Stimulated activated naive CD4-positive, alpha-beta T cell treated with Interleukin-2 at 50 U/mL for 16 hours (primary cell): ENCODE data around the gene TNIP2.
"Not testable (repeated sequence)": the region's sequence is repeated elsewhere in the genome, so short reads cannot be mapped to it uniquely, and the experiment has no call there.

Source experiments
- DNase-seq: peaks from one replicate; lab custom pipeline; 2025; lab: John Stamatoyannopoulos, UW

The TNIP2 gene

DNA sequence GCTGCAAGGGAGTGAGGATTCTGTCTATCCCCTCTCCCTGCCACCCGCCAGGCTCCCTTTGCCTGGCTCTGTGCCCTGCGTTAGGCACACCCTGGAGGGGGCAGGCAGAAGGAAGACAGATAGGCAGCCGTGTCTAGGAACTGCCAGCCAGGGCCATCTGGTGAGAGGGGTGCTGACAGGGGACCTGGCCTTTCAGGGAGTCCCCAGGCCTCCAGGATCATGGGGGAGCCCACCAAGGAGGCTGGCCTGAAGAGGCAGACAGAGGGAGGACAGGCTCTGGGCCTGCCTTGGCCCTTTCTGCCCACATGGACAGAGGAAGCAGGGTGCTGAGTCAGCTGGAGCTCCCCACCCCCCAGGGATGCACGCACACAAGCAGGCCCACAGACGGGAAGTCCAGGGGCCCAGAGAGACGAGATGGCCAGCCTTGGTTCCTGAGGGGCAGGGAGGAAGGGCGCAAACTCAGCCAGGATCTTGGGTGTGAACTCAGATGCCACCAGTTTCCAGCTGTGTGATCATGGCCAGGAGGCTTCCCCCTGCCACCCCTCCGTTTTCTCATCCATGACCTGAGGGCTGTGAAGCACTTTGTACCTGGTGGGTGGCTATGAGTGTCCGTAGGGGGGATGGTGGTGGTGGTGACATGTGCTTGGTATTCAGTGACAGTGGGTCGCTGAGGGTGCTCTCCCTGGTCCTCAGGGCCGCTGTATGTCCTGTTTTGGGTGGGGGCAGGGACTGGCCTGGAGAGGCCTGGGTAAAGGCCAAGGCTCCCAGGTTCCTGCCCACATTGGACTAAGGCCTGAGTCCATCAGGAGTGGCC lies 38.6 kb upstream of the TNIP2 start:
- DNase-seq, result no peak

DNA sequence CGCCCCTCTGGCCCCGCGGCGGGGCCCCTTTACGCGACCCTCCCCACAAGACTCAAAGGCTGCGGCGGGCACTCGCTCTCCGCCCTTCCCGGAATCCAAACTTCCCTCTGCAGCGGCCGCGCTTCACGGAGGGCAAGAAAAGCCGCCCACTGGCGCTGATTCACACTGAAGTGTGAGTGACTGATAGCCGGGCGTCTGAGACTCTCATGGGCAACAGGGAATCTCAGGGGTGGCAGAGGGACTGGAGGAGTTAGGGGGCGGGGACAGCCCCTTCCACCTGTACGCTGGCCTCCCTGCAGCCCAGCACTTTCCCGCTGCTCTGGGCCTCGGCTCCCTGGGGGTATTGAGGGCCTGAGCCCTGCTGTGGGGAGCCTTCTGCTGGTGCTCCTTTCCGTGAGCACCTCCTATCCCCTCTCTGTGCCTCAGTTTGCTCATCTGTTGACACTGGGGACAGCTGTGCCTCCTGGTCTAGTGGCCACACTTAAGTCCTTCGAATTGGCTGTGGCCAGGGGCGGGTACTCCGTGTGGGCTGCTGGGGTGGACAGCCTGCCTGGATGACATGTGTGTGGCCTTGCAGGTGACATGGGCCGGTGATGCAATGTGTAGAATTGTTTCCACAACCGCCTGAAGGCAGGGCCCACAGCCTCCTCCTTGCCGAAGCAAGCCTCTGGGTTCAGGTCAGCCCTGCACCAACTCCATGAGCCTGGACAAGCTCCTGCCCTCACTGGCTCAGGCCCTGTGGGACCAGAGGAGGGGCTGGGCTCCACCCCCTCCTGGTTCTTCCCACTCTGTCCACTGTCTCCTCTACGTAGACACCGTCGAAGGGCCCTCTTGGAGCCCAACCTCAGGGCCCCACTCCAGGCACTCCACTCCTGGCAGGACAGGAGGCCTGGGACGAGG lies 37.7 kb upstream of the TNIP2 start:
- DNase-seq, result peak; percentile 66

DNA sequence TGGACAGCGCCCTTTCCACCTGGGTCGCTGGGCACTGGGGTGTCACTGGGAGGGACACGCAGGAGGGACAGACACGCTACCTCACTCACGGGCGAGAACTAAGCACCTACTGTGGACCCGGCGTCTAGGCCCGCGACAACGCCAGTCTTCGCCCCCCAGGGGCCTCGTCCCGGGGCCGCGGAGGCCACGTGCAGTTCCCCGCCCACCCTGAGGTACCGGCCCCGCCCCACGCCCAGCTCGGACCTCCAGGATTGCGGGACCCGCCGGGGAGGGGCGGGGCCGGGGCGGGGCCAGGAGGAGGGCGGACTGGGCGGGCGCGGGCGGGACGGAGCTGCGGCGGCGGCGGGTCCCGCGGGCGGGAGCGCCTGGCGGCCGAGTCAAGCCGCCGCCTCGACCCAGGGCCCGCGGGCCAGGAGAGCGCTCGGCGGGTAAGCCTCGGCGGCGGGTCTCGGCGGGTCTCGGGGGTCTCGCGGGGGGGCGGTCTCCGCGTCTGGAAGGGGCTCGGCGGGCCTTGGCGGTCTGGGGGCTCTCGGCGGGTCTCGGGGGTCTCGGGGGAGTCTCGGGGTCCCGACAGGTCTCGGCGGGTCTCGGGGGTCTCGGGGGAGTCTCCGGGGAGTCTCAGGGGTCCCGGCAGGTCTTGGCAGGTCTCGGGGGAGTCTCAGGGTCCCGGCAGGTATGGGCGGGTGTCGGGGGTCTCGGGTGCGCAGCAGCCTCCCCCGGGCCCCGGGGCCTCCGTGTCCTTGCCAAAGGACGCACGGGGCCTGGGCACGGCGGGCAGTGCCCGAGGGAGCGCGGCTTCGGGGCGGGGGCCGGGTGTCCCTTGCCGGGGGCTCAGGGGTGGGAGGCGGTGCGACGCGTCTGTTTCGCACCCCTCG lies 36.8 kb upstream of the TNIP2 start, which contains the start of gene SH3BP2:
SH3BP2 (plus strand) TSS at position 375 of the 875 bp plus-strand sequence. CDS start 27,533 bp downstream, outside the sequence.
- peak; percentile 60 for DNase-seq

DNA sequence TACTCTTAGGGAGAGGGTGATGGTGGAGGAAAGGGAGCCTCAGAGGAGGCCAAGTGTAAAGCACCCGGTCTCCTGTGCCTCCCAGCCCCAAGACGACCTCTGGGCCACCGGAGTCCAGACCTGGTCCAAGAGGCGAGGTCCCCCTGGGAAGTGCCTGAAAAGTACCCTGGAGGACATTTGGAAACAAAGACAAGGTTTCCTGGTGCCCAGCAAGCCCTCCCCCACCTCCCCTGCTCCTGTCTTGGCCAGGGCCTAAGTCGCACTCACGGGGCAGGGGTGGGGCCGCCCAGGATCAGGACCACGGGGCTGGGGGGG lies 36.2 kb upstream of the TNIP2 start:
- no peak for DNase-seq

DNA sequence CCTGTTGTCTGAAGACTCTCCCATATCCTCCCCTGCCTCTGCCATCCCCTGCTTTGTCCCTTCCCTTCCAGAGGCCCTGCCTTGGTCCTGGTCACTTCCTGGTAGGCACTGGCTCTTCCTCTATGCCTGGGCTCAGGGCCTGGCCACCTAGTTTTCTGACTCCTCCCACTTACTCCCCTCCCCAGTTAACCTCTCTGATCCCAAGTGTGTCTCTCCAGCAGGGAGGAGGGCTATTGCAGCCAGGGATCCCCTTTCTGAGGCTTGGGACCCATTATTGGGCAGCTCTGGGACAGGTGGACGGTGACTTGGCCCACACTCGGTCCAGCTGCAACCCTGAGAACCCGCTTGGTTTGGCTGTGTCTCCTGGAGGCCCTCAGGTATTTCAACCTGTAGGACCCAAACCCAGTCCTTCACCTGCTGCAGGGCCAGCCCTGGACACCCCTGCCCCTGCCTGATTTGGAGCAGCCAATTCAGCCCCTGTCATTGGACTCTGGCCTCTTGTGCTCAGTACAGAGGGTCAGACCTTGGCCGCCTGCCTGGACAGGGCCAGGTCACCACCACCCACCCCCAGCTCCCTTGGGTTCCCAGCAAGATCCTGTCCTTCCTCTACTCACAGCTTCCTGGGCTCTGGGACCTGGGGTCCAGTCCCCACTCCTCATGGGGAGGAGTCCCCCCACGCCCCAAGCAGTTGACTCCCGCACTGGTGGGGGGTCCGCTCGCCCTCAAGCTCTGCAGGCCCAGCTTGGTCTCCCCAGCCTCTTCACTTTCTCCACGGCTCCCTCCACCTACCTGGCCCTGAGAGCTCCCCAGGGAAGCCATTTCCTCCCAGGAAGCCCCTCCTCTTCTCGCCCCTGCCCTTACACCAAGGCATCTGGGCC lies 35.6 kb upstream of the TNIP2 start:
- DNase-seq, result no peak

DNA sequence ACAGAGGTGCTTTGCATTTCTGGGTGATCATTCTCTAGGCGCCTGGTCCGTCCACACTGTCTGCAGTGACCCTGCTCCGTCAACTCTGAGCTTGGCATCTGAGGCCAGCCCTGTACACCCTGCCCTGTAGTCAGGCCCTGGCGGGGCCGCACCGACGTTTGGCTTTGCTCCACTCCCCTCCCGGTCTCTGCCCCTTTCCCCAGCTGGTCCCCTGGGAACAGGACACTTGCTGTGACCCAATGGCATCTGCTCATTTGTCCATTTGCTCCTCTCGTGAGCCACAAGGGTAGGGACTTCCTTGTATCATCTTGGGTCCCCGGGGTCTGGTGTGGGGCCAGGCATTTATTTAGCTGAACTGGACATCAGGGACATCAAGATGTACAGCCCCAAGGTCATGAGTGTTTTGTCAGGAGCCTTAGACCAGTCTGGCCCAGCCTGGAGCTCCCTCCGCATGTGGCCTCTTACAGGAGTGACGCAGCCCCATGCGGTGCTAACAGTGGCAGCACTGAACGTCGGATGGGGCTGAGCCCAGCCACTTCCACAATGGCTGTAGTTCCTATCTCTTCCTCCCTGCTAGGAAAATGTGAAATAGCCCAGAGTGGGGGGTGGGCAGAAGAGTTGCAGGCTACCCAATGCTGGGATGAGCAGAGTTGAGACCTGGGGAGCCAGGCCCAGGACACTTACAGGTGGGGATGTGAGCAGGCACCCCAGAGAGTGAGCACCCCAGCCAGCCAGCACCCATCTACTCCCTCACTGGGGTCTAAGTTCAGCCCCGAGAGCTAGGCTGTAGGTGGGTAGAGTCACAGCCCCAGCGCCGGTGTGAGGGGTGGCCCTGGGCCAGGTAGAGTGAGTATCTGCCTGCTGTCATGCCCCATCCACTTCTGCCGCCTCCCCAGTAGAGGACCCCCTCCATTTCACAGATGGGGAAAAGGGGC lies 34.7 kb upstream of the TNIP2 start:
- no peak for DNase-seq

DNA sequence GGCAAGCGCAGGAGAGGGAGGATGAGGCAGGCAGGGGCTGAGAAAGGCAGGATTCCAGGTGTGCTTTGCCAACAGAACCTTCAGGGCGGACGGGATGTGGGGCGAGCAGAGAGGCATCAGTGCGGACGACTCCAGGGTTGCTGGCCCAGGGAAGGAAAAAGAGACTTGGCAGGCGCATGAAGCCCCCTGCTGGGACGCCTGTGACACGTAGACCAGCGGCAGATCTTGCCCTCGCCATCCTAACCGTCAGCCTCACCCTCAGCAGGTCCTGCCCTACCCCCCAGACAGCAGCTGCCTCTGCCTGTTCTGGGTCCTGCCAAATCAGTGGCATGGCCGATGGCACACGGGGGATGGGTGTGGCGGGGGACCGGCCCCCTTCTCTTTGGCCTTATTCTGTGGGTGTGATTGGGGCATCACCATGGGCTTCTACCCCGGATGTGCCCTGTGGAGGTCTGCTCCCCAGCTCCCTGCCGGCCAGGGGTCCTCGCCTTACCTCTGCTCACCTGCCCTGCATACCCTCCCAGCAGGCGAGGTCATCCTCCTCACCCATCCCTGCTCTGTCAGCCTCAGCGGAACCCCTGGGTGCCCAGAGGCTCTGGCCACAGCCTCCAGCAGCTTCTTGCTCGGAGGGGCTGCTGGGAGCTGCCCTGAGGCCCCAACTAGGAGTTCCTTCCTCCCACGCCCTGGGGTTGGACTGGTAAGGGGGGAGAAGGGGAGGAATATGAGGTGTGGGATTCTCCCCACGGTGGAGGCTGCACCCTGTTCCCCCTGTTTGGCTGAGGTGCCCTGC lies 33.9 kb upstream of the TNIP2 start:
- no peak for DNase-seq

DNA sequence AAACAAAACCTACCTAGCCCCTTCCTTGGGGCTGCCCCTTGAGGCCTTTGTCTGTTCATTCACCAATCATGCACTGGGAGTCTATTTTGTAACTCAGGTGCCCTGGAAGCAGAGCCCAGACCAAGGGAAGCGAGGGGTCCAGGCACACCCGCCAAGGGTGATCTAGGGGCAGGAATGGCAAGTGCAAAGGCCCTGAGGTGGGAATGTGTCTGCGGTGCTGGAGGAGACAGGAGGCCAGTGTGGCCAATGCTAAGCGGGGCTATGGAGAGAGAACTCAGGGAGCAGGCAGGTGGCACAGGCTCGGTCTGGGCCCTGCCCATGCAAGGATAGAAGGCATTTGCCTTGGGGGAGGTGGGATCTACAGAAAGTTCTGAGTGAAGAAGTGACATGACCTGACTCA lies 33.2 kb upstream of the TNIP2 start:
- DNase-seq, result no peak

DNA sequence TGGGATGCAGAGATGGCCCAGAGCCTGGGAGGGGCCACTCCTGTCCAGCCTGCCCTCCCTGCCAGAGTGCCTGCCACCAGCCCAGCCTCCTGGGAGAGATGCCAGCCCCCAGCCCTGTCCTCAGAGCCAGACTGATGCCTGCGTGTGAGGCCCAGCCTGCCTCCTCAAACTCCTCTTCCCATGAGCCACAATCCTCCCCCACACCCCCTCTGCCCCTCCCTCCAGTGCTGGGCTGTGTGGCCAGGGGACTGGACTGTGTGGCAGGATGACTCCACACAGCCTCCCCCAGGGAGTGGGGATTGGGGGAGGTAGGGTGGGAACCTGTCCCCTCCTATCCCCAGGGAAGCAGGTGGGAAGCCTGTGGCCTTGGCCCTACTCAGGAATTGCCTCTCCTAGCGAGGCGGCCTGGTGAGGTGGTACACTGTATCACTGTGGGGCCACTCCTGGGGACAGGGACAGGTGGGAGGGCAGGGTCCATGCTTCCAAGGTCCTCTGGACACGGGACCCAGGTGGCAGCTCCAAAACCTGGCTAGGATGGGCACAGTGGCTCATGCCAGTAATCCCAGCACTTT lies 32.5 kb upstream of the TNIP2 start:
- no peak for DNase-seq

DNA sequence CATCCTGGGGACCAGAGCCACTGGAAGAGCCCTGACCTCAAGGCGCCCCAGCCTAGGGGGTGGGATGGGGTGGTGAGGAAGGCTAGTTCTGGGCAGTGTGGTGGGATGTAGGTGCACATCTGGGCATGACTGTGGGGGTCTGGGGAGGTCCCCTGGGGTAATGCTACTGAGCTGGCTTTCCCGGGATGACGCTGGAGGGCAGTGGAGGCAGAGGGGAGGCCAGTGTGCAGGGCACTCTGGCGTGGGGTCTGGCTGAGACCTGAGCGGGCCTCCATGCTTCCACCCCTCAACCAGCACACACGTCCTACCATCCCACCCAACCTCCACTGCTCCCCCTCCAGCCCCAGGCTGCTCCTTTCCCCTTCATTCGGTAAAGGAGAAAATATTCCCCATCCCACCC lies 32.0 kb upstream of the TNIP2 start:
- DNase-seq, result no peak

DNA sequence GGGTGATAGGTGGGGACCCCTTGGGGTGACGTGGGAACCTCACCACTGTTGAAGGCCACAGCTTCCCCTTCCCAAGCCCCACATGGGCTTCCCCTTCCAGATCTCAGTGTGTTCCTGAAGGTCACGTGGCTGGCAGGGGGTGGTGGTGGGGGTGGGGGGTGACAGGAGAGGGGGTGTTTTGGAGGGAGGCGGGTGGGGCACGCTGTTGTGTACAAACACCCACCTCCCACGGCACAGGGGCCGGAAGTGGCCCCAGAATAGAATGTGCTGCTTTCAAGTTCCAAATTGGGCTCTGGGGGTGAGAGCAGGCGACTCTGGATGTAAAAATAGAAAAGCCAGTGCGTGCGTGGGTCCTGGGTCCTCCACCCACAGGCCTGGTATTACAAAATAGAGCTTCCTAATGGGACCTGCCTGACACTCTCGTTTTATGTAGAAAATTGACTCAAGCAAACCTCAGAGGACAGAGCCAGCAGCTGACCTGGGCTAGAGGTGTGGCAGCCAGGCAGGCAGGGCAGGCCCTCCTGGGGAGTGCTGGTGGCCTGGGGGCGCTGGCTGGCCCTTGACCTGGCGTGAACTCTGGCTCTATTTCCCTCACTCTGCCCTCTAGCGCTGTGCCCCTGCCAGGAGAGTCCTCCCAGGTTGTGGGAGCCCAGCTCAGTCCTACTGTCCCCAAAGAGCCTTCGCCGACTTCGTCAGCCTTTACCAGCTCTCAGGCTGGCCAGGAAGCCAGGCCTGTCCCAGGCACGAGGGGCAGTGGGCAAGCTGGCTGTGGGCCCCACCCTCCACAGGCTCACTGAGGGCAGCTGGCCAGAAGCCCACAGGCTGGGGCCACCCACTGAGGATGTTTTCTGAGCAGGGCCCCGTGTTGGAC lies 31.3 kb upstream of the TNIP2 start:
- peak; percentile 56 for DNase-seq

DNA sequence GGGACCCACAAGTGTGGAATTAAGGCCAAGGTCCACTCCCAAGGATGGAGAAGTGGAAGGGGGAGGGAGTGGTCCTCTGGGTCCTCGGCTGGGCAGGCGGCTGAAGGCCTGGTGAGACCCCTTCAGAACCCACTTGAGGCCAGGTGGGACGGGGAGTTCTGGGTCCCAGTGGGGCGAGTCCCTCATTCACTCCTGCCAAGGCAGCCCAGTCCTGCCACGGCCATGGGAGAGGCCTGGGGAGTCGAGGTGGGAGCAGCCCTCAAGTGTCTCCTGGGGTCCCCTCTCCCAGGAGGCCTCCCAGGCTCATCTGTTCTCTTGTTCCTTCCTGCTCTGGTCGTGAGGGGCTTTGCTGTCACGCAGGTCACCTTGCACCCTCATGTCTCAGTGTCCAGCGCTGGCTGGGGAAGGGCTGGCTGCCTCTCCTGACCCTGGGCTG lies 30.7 kb upstream of the TNIP2 start:
- no peak for DNase-seq

DNA sequence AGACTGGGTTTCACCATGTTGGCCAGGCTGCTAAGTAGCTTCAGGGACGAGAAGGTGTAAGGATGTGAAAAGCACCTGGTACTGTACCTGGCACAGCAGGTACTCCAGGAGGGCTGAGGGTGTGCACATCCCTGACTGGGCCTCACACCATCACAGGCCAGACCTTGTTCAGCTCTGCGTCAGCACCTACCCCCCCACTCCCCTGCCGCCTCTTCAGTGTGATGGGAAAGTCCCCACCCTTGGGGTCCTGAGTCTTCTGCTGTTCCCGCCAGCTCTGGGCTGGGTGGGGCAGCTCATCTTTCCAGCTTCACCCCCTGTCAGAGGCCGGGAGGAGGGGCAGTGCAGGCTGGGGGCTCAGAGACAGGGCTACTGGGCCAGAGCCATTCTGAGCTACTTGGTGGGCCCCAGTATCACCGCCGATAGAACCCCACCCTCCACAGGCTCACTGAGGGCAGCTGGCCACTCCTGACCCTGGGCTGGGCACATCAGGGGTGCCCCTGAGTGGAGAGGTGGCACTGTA lies 30.1 kb upstream of the TNIP2 start:
- peak; percentile 70 for DNase-seq

DNA sequence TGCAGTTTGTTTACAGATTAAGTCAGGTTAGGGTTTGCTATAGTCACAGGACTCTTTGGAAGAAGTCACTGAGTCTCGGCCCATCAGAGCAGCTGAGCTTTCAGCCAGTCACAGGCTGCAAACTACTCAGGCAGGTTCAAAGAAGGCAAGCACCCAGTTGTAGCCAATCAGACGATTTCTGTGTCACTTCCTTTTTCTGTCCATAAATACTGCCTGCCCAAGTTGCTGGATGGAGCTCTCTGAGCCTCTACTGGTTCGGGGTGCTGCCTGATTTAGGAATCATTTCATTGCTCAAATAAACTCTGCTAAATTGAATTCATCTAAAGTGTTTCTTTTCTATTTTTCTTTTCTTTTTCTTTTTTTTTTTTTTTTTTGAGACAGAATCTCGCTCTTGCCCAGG lies 29.5 kb upstream of the TNIP2 start:
- no peak for DNase-seq

DNA sequence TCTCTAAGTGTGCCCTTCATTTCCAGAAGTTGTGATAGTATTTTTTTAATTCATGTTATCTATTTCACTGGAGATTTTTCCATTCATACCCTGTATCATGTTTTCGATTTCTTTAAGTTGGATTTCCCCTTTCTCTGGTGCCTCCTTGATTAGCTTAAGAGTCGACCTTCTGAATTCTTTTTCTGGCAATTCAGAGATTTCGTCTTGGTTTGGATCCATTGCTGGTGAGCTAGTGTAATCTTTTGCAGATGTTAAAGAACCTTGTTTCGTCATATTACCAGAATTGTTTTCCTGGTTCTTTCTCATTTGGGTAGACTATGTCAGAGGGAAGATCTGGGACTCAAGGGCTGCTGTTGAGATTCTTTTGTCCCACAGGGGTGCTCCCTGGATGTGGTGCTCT lies 27.7 kb upstream of the TNIP2 start:
- no peak for DNase-seq

DNA sequence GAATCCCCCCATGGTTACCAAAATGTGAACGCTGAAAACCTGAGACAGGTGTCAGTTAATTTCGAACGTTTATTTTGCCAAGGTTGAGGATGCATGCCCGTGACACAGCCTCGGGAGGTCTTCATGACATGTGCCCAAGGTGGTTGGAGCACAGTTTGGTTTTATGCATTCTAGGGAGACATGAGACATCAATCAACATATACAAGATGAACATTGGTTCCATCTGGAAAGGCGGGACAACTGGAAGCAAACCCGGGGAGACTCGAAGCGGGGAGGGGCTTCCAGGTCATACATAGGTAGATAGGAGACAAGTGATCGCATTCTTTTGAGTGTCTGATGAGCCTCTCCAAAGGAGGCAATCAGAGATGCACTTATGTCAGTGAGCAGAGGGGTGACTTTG lies 25.8 kb upstream of the TNIP2 start:
- DNase-seq, result no peak

DNA sequence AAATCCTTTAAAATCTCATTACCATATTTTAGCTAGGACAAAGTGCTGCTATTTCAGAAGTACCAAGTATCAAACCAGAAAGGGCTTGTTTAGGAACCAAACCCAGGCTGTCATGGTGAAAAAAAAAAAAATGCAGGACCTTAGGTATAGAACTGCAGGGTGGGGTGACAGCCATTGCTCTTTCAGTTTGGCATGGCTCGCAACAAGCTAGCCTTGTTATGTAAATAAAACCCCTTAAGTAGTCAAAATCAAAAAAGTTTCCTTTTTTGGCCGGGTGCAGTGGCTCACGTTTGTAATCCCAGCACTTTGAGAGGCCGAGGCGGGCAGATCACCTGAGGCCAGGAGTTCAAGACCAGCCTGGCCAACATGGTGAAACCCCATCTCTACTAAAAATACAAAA lies 24.5 kb upstream of the TNIP2 start:
- DNase-seq, result not testable (repeated sequence)

DNA sequence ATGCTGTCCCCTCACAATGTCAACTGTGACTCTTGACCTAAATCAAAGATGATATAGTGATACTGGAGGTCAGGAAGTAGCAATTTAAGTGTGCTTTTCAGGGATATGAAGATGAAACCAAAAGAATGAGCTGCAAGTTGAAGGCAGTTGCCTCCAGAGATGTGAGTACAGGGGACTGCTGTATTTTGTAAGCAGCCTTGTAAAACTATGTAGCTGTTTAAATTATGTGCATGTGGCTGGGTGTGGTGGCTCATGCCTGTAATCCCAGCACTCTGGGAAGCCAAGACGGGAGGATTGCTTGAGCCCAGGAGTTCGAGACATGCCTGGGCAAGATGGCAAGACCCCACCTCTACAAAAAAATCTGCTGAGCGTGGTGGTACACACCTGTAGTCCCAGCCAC lies 15.1 kb upstream of the TNIP2 start:
- DNase-seq, result no peak
